Measurements from ENCODE around the gene GPC6.

Gene GPC6

DNA sequence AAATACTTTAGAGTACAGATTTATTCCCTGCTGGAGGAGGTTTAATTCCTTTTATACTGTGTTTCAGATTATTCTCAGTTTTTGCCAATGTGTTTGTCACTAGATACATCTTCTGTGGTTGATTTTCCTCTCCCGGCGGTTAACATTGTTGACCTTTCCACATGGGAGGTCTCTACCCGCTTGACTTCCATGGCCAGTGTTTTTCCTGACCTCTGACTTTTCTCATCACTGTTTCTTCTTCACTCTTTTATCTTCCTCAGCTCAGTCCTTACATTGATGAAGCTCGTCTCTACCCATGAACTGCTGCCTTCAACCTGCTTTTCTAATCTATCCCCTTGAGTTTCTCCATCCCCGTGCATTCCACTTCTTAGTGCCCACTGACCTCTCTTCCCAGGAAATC is 517.4 kb downstream of the GPC6 start:
- no peak for DNase-seq (ENCODE audit: low read depth)
- TF ChIP-seq, protein P1, sequence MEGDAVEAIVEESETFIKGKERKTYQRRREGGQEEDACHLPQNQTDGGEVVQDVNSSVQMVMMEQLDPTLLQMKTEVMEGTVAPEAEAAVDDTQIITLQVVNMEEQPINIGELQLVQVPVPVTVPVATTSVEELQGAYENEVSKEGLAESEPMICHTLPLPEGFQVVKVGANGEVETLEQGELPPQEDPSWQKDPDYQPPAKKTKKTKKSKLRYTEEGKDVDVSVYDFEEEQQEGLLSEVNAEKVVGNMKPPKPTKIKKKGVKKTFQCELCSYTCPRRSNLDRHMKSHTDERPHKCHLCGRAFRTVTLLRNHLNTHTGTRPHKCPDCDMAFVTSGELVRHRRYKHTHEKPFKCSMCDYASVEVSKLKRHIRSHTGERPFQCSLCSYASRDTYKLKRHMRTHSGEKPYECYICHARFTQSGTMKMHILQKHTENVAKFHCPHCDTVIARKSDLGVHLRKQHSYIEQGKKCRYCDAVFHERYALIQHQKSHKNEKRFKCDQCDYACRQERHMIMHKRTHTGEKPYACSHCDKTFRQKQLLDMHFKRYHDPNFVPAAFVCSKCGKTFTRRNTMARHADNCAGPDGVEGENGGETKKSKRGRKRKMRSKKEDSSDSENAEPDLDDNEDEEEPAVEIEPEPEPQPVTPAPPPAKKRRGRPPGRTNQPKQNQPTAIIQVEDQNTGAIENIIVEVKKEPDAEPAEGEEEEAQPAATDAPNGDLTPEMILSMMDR (conservative IDR thresholded peaks at IDR 0.05; ENCODE audit: low read depth, low read length): no peak
- no peak overlapping the region for H3K4me3 ChIP-seq (ENCODE audit: low read length)

DNA sequence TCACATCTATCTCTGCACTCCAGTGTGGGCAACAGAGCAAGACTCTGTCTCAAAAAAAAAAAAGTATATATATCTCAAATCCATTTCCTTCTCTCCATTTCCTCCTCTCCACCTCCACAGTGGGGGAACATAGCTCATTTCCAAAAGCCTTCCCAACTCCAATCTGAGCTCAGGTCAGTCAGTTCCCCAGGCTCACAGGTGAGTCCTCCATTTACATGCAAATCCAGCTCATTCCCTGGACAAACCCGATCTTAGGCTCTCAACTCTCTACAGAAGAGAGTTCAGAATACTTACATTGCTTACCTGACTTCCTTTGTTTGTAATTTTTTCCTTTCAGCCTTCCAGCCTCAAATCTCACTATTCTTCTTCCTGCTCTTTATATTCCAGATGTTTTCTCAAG is 518.3 kb downstream of the GPC6 start:
- TF ChIP-seq, protein P1 (conservative IDR thresholded peaks at IDR 0.05; ENCODE audit: low read depth, low read length): no peak
- H3K4me3 ChIP-seq (ENCODE audit: low read length): no peak overlapping the region
- no peak for DNase-seq (ENCODE audit: low read depth)

DNA sequence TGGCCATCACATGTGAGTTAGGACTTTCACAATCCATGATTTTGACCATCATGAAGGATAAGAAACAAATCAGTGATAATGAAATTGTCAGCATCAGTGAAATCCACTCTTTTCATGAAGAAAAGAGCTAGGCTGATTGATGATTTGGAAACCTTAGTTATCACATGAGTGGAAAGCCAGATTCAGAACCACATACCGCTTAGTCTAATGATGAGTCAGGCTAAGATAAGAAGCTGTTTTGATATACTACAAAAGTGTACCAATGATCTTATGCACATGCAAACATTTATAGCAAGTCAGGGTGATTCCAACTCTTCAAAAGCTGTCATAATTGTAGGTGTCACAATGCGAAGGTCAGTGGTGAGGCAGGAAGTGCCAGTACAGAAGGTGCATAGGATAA is 519.3 kb downstream of the GPC6 start:
- H3K4me3 ChIP-seq (ENCODE audit: low read length): no peak overlapping the region
- no peak for DNase-seq (ENCODE audit: low read depth)
- TF ChIP-seq, protein P1 (conservative IDR thresholded peaks at IDR 0.05; ENCODE audit: low read depth, low read length): no peak

DNA sequence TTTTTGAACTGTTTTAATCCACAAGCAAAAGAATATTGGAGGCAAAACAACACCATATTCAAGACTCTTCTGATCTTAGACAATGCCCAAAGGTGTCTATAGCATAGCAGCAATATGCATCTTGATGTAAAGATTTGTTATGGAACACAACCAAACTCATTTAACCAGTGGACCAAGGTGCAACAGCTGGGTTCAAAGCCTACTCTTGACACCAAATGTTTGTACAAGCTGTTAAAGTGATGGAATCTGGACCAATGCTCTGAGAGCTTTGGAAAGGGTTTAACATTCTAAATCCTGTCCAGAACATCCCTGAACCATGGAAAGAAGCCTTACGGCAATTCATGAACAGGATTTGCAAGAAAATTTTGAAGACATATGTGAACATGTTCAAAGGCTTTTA is 520.0 kb downstream of the GPC6 start:
- TF ChIP-seq, protein P1 (conservative IDR thresholded peaks at IDR 0.05; ENCODE audit: low read depth, low read length): no peak
- DNase-seq (ENCODE audit: low read depth): no peak
- no peak overlapping the region for H3K4me3 ChIP-seq (ENCODE audit: low read length)

DNA sequence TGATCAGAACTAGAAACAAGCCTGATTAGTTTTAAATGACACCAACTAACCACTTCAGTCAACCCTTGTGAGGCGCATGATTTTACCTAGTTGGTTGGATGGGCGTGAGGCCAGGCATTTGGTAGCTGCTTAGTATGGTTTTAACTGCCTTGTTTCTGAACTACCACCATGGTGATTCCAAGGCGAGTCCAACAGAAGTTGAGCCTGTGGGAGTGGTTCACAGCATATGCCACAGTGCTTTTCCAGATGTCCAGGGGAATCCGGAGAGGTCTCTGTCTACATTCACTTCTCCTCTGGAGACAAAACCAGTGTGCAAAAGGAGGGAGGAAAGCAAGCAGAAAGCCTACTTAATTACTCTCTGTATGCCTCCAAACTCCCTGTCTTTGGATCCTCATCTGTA is 524.1 kb downstream of the GPC6 start:
- H3K4me3 ChIP-seq (ENCODE audit: low read length): no peak overlapping the region
- TF ChIP-seq, protein P1 (conservative IDR thresholded peaks at IDR 0.05; ENCODE audit: low read depth, low read length): no peak
- DNase-seq (ENCODE audit: low read depth): no peak

DNA sequence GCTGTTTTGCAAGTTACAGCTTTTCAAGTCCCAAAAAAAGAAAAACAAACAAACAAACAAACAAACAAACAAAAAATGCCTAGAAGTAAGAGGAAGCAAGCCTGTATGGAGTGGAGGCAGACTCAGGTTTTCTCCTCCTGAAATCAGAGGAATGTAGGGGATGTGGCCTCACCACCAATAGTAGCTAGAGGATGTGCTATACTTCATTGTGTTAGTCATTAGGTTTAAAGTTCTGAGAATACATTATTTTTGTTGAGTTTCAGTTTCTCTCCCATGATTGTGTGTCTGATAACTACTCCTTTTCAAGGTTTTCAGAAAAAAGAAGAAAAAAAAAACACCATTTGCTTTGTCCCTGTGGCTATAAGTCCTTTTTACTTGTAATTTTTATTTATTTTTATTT is 524.5 kb downstream of the GPC6 start:
- no peak for DNase-seq (ENCODE audit: low read depth)
- TF ChIP-seq, protein P1 (conservative IDR thresholded peaks at IDR 0.05; ENCODE audit: low read depth, low read length): no peak
- H3K4me3 ChIP-seq (ENCODE audit: low read length): no peak overlapping the region

DNA sequence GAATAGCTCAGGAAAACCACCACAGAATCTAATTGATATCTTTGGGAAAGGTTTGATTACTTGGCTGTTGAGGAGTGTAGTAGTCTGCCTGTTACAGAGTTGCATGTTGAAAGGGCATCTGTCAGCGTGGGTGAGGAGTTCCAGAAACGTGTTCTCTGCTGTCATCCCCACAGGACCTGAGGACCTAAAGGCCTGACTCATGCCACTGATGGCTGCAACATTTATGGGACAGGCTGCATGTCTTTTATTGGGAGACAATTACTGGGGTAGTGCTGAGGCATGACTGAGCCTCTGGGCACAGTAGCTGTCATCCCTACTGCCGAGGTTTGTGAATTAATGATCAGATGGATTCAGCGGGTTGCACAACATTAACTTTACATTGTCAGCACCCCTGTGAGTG is 525.9 kb downstream of the GPC6 start:
- DNase-seq (ENCODE audit: low read depth): no peak
- TF ChIP-seq, protein P1 (conservative IDR thresholded peaks at IDR 0.05; ENCODE audit: low read depth, low read length): no peak

More for the DNA sequence above, 525.9 kb downstream of the GPC6 start:
- no peak overlapping the region for H3K4me3 ChIP-seq (ENCODE audit: low read length)
